ENCODE data around the gene FADS6. TPM values are rescaled to one million over a fixed set of nuclear protein-coding genes. Genes with fewer than 3 reads are reported as not detected.

The FADS6 gene
- total and polyA plus RNA-seq, 10 of the 15 experiments (the other 5 are each of a cell fraction or from before 2014, with no cell fraction given) = not detected

DNA sequence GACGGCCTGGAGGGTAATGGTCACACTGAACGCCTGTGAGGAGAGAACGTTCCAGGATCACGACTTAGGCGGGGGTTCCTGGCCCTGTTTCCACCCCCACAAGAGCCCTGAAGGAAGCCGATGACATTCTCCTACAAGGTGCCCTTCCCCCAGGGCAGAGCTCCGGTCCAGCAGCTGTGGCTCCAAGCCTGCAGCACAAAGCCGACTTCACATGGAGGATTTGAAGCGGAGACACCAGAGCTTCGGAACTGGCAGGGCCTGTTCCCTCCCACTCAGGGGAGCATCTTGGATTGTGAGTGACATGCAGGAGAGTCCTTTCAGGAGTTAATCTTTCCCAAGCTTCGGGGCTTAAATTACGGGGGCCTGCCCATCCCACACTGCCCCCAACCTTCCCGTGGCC, 5.0 kb downstream of the FADS6 start:
- H3K36me3 ChIP-seq (ENCODE audit: control insufficient read depth in 2 of 2, insufficient read depth in 2 of 2, low read length in 1 of 2) = no peaks in the 10 kb centered on the region
- BruUV-seq (replicated peaks) = no TSS peak
- DNase-seq (ENCODE audit: low read depth, low spot score) (no peak), FAIRE-seq (no peak), ATAC-seq (no peak)
- ChIA-PET RAD21 (ENCODE audit: unreplicated experiment) (no interaction called here), POLR2A (no interaction called here), CTCF (interaction anchor here (1.9 kb wide), 1 partner anchor 25 kb away, joined by 7 read pairs; no protein-coding TSS in a partner anchor), SMC1A (ENCODE audit: uncharacterized antibody, unreplicated experiment) (interaction anchor here (1.0 kb wide), 1 partner anchor 16 kb away, joined by 3 read pairs; the partner anchor contains the start of gene FDXR)
- 23% methylated on average over 13 of the region's 13 CpGs for WGBS (ENCODE audit: insufficient coverage, insufficient replicate concordance, low lambda C conversion rate, missing lambda C conversion rate)
- peaks cover 0 to 2% of the 10 kb centered on the region in 2 experiments; a peak in 2 of 4 replicates for H3K27me3 ChIP-seq (replicated peaks in 1 of 2; ENCODE audit: control insufficient read depth in 2 of 2, insufficient read depth in 2 of 2, low read length in 1 of 2)
- H2AFZ ChIP-seq (ENCODE audit: control insufficient read depth, low read depth, low read length) = no peak overlapping the region
- H3K4me1 ChIP-seq (ENCODE audit: control insufficient read depth, insufficient read depth, low read length) = no peaks in the 10 kb centered on the region
- no peak overlapping the region for H3K9ac ChIP-seq (ENCODE audit: control insufficient read depth, insufficient read depth, low read length)
- intact Hi-C loops (cut with micrococcal nuclease; ENCODE audit: unreplicated experiment) = no loop called here
- no peaks in the 10 kb centered on the region for H3K79me2 ChIP-seq (ENCODE audit: control insufficient read depth, insufficient read depth, low read length)
- in situ Hi-C loops (cut with MboI) = no loop called here
- H3K4me3 ChIP-seq = no peak overlapping the region
- H3K4me2 ChIP-seq (ENCODE audit: control insufficient read depth, insufficient read depth) = no peak overlapping the region
- no peaks in the 10 kb centered on the region for H3K9me3 ChIP-seq (replicated peaks; ENCODE audit: control insufficient read depth, insufficient read depth, low read length)
- TF ChIP-seq BMI1 (IDR thresholded peaks at IDR 0.05; ENCODE audit: borderline replicate concordance) (no peak), FOS (IDR thresholded peaks at IDR 0.05; ENCODE audit: borderline replicate concordance, extremely low read depth, insufficient read length) (no peak), HDGF (IDR thresholded peaks at IDR 0.05) (no peak), EP300 (IDR thresholded peaks at IDR 0.05; ENCODE audit: borderline replicate concordance in 1 of 2, control insufficient read depth in 1 of 2, low read depth in 2 of 2, low read length in 2 of 2) (no peak), ZNF274 (IDR thresholded peaks at IDR 0.05; ENCODE audit: insufficient read depth, insufficient read length) (no peak), EED (IDR thresholded peaks at IDR 0.05; ENCODE audit: low read depth) (no peak)
- H3K27ac ChIP-seq (ENCODE audit: control insufficient read depth, insufficient read depth) = no peak overlapping the region
- no peaks in the 10 kb centered on the region for H4K20me1 ChIP-seq (ENCODE audit: control insufficient read depth, insufficient read depth)

- H2AFZ ChIP-seq (ENCODE audit: control insufficient read depth, low read depth, low read length) = no peak overlapping the region
- no peaks in the 10 kb centered on the region for H4K20me1 ChIP-seq (ENCODE audit: control insufficient read depth, insufficient read depth)
- in situ Hi-C loops (cut with MboI) = no loop called here
- ChIA-PET RAD21 (ENCODE audit: unreplicated experiment) (no interaction called here), POLR2A (no interaction called here), CTCF (no interaction called here), SMC1A (ENCODE audit: uncharacterized antibody, unreplicated experiment) (no interaction called here)
- no peak overlapping the region for H3K4me3 ChIP-seq
- no TSS peak for BruUV-seq (replicated peaks)
- no peak overlapping the region for H3K4me2 ChIP-seq (ENCODE audit: control insufficient read depth, insufficient read depth)
- no peaks in the 10 kb centered on the region for H3K4me1 ChIP-seq (ENCODE audit: control insufficient read depth, insufficient read depth, low read length)
- ATAC-seq (no peak), DNase-seq (ENCODE audit: low read depth, low spot score) (no peak), FAIRE-seq (no peak)
- H3K27me3 ChIP-seq (replicated peaks in 1 of 2; ENCODE audit: control insufficient read depth in 2 of 2, insufficient read depth in 2 of 2, low read length in 1 of 2) = no peaks in the 10 kb centered on the region
- H3K36me3 ChIP-seq (ENCODE audit: control insufficient read depth in 2 of 2, insufficient read depth in 2 of 2, low read length in 1 of 2) = no peaks in the 10 kb centered on the region
- no peak overlapping the region for H3K9ac ChIP-seq (ENCODE audit: control insufficient read depth, insufficient read depth, low read length)
- intact Hi-C loops (cut with micrococcal nuclease; ENCODE audit: unreplicated experiment) = no loop called here
- no peaks in the 10 kb centered on the region for H3K9me3 ChIP-seq (replicated peaks; ENCODE audit: control insufficient read depth, insufficient read depth, low read length)
- no peaks in the 10 kb centered on the region for H3K79me2 ChIP-seq (ENCODE audit: control insufficient read depth, insufficient read depth, low read length)
- WGBS (ENCODE audit: insufficient coverage, insufficient replicate concordance, low lambda C conversion rate, missing lambda C conversion rate) = 62% methylated on average over 15 of the region's 15 CpGs
- no peak overlapping the region for H3K27ac ChIP-seq (ENCODE audit: control insufficient read depth, insufficient read depth)
- no peak for TF ChIP-seq ESRRA (IDR thresholded peaks at IDR 0.05; ENCODE audit: low read length)
- no peak for TF ChIP-seq PAX5 (IDR thresholded peaks at IDR 0.05; ENCODE audit: borderline replicate concordance, low read depth, low read length)
- no peak for TF ChIP-seq HDAC6 (IDR thresholded peaks at IDR 0.05; ENCODE audit: unreplicated experiment)
- no peak for TF ChIP-seq SIN3A (IDR thresholded peaks at IDR 0.05; ENCODE audit: low read depth, low read length)
- no peak for TF ChIP-seq E2F8 (IDR thresholded peaks at IDR 0.05; ENCODE audit: low read depth, partially characterized antibody)
- no peak for TF ChIP-seq EZH2 (IDR thresholded peaks at IDR 0.05; ENCODE audit: borderline replicate concordance, control insufficient read depth, low read depth, low read length)
- TF ChIP-seq ZNF622 (IDR thresholded peaks at IDR 0.05) = no peak
These were observed 10.1 kb downstream of the FADS6 start for GRCh38 chr17:74883241-74883745.

Data from GM12878 (cell line).